Common myeloid progenitor, CD34-positive (primary cell): ENCODE results near the gene MEA1.

Experiments used
- CTCF ChIA-PET: fragments of 350-600 bp; sonication (Branson Sonifier 250); formaldehyde crosslinking; loops from one replicate; lab custom pipeline; 2021; ENCODE audit warnings: antibody characterized with exemption; lab: Charles Lee
- POLR2A ChIA-PET: fragments of 350-600 bp; sonication (Branson Sonifier 250); formaldehyde crosslinking; loops from one replicate; lab custom pipeline; 2021; ENCODE audit warnings: antibody characterized with exemption; lab: Charles Lee
- DNase-seq, 3 donors: peaks; one replicate each; pipeline versions ENCODE4 v3.0.0 to v3.0.0-alpha.2; 2013
- H3K27ac ChIP-seq, 2 experiments: 1 replicate in 1 of 2; 2 replicates in 1 of 2; pipeline ENCODE4 v1.7.0; 2013; ENCODE audit warnings: inconsistent platforms in 2 of 2, low read length in 2 of 2, mild to moderate bottlenecking in 2 of 2, low read depth in 1 of 2, moderate library complexity in 1 of 2; ENCODE audit not compliant: severe bottlenecking in 2 of 2, insufficient read depth in 1 of 2, poor library complexity in 1 of 2
- H3K27me3 ChIP-seq, 5 experiments: replicated peaks in 2 of 5; 1 replicate in 3 of 5; 2 replicates in 2 of 5; pipeline versions ENCODE4 v1.6.1 to v1.7.0; 2013; ENCODE audit warnings: low read length in 4 of 5, mild to moderate bottlenecking in 2 of 5, moderate library complexity in 2 of 5, inconsistent platforms in 1 of 5; ENCODE audit not compliant: insufficient read depth in 5 of 5, control insufficient read depth in 4 of 5
- H3K36me3 ChIP-seq, 4 experiments: 1 replicate in 2 of 4; 2 replicates in 2 of 4; pipeline versions ENCODE4 v1.6.1 to v1.7.0; 2013; ENCODE audit warnings: low read length in 3 of 4, control low read depth in 1 of 4, mild to moderate bottlenecking in 1 of 4; ENCODE audit not compliant: control insufficient read depth in 4 of 4, insufficient read depth in 4 of 4
- H3K4me1 ChIP-seq, 4 experiments: 1 replicate in 3 of 4; 2 replicates in 1 of 4; pipeline versions ENCODE4 v1.6.1 to v1.7.1; 2013; ENCODE audit warnings: low read length in 3 of 4, mild to moderate bottlenecking in 3 of 4, control low read depth in 1 of 4, inconsistent platforms in 1 of 4, moderate library complexity in 1 of 4; ENCODE audit not compliant: control insufficient read depth in 4 of 4, insufficient read depth in 4 of 4; ENCODE audit errors: control extremely low read depth in 1 of 4
- H3K4me3 ChIP-seq, 7 experiments: 1 replicate in 4 of 7; 2 replicates in 3 of 7; pipeline versions ENCODE4 v1.5.1 to v1.7.0; 2013; ENCODE audit warnings: mild to moderate bottlenecking in 7 of 7, low read length in 6 of 7, moderate library complexity in 6 of 7, inconsistent platforms in 2 of 7, low read depth in 2 of 7, control low read depth in 1 of 7; ENCODE audit not compliant: insufficient read depth in 4 of 7, control insufficient read depth in 1 of 7; ENCODE audit errors: extremely low read depth in 1 of 7
- H3K9me3 ChIP-seq, 5 experiments: 1 replicate in 4 of 5; 2 replicates in 1 of 5; pipeline versions ENCODE4 v1.6.1 to v1.7.1; 2013; ENCODE audit warnings: low read length in 4 of 5, mild to moderate bottlenecking in 2 of 5, inconsistent platforms in 1 of 5, low read depth in 1 of 5, moderate library complexity in 1 of 5; ENCODE audit not compliant: control insufficient read depth in 4 of 5, insufficient read depth in 2 of 5; ENCODE audit errors: control extremely low read depth in 1 of 5
- WGBS: methylation state at CpG from one replicate; pipeline ENCODE4 v1.1.5; 2013; ENCODE audit not compliant: insufficient coverage; 5-methylcytosine and 5-hydroxymethylcytosine counted together

MEA1 gene

DNA sequence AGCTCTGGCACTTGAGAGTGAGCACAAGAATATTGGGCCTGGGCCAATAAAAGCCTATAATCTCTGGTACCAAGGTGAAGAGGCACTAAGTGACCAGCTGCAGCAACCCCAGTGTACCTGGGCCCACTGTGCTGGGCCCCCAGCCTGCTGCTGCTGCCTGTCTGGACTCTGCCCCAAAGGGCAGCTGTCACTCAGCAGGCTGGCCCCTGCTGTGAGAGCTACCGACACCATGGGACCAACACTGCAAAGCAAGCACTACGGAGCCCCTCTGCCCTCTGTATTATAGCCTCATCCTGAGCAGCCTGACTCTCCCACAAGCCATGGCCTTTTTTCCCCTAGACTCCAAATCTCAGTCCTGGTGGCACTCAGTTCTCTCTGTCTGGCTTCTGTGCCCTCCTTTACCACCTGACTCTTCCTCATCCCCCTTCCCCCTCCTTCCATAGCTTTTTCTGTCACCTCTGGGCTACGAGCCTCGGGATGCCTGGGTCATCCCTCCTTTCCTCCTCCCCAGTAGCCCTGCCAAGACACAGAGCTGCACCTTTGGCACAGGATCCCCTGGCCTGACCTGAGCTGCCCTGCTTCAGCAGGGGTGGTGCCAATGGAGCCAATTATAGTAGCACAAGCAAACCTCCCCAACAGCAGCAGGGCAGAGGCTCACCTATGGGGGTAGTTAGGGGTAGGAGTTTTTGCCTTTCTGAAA lies 21.9 kb upstream of the MEA1 start:
- DNase-seq, result no peak
- Histone ChIP-seq H3K4me1 (peaks cover 0 to 5% (median 0%) of the 10 kb centered on the region in 4 experiments), H3K27ac (no peak overlapping the region), H3K4me3 (no peak overlapping the region), H3K27me3 (no peaks in the 10 kb centered on the region), H3K9me3 (no peaks in the 10 kb centered on the region), H3K36me3 (peaks cover 2 to 76% (median 50%) of the 10 kb centered on the region in 4 experiments)
- ChIA-PET POLR2A (interaction anchor here (0.6 kb wide), 1 partner anchor 60 kb away, joined by 3 read pairs; no protein-coding TSS in a partner anchor), CTCF (interaction anchor here (0.9 to 1.1 kb wide), 3 partner anchors 9 to 136 kb away, joined by 3 read pairs; partner anchors contain the start of gene CUL7)
- WGBS, result 95% methylated on average over 3 of the region's 4 CpGs

DNA sequence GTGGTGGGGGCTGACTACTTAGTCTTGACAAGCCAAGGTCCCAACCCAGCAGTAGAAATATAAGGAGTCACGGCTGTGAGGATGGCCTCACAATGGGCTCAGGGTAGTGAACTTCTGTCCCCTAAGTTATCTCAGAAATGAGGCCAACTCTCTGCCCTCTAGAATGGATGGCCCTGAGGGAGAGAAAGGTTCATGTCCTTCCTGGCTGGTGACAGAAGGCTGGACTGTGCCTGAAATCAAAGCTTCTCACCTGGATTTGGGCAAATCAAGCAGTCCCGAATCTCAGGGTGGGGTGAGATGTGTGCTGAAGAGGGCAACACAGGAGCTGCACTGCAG lies 20.4 kb upstream of the MEA1 start:
- Histone ChIP-seq H3K4me3 (no peak overlapping the region), H3K36me3 (peaks cover 7 to 74% (median 51%) of the 10 kb centered on the region in 4 experiments), H3K27ac (no peak overlapping the region), H3K4me1 (peaks cover 0 to 2% (median 0%) of the 10 kb centered on the region in 4 experiments), H3K9me3 (no peaks in the 10 kb centered on the region), H3K27me3 (no peaks in the 10 kb centered on the region)
- WGBS, result 92% methylated on average over 2 of the region's 2 CpGs
- POLR2A ChIA-PET, result no interaction called here
- DNase-seq, result no peak
- CTCF ChIA-PET, result interaction anchor here (0.9 to 1.6 kb wide), 4 partner anchors 12 to 22 kb away, joined by 3 to 4 read pairs (median 3); partner anchors contain the start of gene CUL7

DNA sequence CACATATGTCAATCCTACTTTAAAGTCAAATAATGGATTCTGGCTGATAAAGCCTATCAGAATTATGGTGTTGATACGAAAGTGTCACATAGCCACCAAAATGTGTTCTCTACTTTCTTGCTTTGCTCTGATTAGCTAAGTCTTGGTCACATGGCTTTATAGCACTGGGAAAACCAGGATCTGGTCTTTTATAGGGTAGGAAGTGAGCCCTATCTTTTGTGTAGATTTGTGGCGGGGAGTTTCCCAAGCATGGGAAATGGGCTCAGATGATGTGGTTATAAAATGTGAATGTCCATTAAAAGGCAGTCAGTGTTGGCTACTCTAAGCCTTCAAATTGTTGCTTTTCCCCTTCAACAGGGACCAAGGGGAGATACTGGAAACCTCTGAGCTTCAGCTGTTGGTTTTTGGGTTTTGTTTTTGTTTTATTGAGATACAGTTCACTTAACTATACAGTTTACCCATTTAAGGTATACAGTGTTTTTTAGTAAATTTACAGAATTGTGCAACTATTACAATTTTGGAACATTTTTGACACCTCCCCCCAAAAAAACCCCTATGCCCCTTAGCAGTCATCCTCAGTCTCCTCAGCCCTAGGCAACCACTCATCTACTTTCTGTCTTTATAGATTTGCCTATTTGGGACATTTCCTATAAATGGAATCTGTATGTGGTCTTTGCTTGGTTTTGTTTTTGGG lies 19.9 kb upstream of the MEA1 start:
- H3K36me3 ChIP-seq, result peaks cover 11 to 74% (median 52%) of the 10 kb centered on the region in 4 experiments
- H3K4me1 ChIP-seq, result no peaks in the 10 kb centered on the region
- WGBS, result 100% methylated on average over 2 of the region's 2 CpGs
- H3K27ac ChIP-seq, result no peak overlapping the region
- ChIA-PET CTCF (interaction anchor here (0.9 to 1.6 kb wide), 5 partner anchors 13 to 21 kb away, joined by 3 to 4 read pairs (median 3); partner anchors contain the start of gene CUL7), POLR2A (no interaction called here)
- H3K4me3 ChIP-seq, result no peak overlapping the region
- DNase-seq, result no peak
- H3K9me3 ChIP-seq, result no peaks in the 10 kb centered on the region
- no peaks in the 10 kb centered on the region for H3K27me3 ChIP-seq

DNA sequence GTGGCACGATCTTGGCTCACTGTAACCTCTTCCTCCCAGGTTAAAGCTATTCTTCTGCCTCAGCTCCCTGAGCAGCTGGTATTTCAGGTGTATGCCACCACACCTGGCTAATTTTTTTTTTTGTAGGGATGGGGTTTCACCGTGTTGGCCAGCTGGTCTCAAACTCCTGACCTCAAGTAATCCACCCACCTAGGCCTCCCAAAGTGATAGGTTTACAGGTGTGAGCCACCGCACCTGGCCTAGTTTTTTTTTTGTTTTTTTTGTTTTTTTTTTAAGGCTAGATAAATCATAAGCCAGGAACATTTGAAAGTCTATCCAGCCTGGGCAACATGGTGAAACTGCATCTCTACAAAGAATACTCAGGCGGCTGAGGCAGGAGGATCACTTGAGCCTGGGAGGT lies 18.6 kb upstream of the MEA1 start:
- Histone ChIP-seq H3K27me3 (no peaks in the 10 kb centered on the region), H3K4me1 (no peaks in the 10 kb centered on the region), H3K4me3 (no peak overlapping the region), H3K27ac (no peak overlapping the region), H3K36me3 (peaks cover 13 to 70% (median 49%) of the 10 kb centered on the region in 4 experiments), H3K9me3 (no peaks in the 10 kb centered on the region)
- POLR2A ChIA-PET, result interaction anchor here (0.6 kb wide), 2 partner anchors 43 to 138 kb away, joined by 3 read pairs; no protein-coding TSS in a partner anchor
- DNase-seq, result no peak
- CTCF ChIA-PET, result no interaction called here
- 100% methylated on average over 3 of the region's 4 CpGs for WGBS

DNA sequence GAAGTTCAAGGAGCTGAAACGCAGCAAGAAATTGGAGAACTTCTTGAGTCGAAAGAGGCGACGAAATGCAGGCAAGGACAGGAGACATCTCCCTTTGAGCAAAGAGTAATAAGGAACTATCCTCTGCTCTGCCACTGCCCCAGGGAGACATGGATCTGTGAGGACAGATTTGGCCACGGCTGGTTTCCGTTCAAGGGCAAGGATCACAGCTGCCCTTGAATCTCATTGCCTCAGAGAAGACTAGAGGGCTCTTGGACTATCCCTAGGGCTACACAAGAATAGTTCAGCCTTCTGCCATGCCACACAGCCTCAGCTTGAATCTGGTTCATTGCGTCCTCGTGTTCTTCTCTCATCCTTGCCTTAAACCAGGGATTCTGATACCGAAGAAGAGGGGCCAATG lies 15.4 kb upstream of the MEA1 start:
- H3K36me3 ChIP-seq, result peaks cover 14 to 74% (median 57%) of the 10 kb centered on the region in 4 experiments
- no peak for DNase-seq
- H3K27ac ChIP-seq, result no peak overlapping the region
- ChIA-PET POLR2A (no interaction called here), CTCF (interaction anchor here (1.6 kb wide), 1 partner anchor 8 kb away, joined by 3 read pairs; the partner anchor contains the start of gene RRP36)
- H3K9me3 ChIP-seq, result no peaks in the 10 kb centered on the region
- 97% methylated on average over 9 of the region's 9 CpGs for WGBS
- no peaks in the 10 kb centered on the region for H3K27me3 ChIP-seq
- H3K4me3 ChIP-seq, result no peak overlapping the region
- H3K4me1 ChIP-seq, result no peaks in the 10 kb centered on the region

DNA sequence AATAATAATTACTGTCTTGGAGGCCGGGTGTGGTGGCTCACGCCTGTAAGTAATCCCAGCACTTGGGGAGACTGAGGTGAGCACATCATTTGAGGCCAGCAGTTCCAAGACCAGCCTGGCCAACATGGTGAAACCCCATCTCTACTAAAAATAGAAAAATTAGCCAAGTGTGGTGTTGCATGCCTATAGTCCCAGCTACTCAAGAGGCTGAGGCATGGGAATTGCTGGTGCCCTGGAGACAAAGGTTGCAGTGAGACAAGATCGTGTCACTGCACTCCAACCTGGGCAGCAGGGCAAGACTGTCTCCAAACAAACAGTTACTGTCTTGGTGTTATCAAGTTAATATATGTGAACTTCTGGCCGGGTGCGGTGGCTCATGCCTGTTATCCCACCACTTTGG lies 12.6 kb upstream of the MEA1 start:
- Histone ChIP-seq H3K27ac (no peak overlapping the region), H3K4me3 (no peak overlapping the region), H3K27me3 (no peaks in the 10 kb centered on the region), H3K36me3 (peaks cover 14 to 59% (median 42%) of the 10 kb centered on the region in 4 experiments), H3K4me1 (peaks cover 0 to 10% (median 8%) of the 10 kb centered on the region in 4 experiments), H3K9me3 (no peaks in the 10 kb centered on the region)
- 100% methylated on average over 5 of the region's 5 CpGs for WGBS
- DNase-seq, result no peak
- POLR2A ChIA-PET, result no interaction called here
- CTCF ChIA-PET, result interaction anchor here (0.8 to 2.7 kb wide), 2 partner anchors 9 to 11 kb away, joined by 3 to 8 read pairs; partner anchors contain the start of genes KLHDC3 and MEA1
